Inflammatory macrophage treated with lipopolysaccharide for 1 hour (primary cell): ENCODE data around the gene BRICD5.

Experiments used
- DNase-seq, 2 donors: peaks; one replicate each; pipeline ENCODE4 v3.0.0-alpha.2; 2020 to 2022

Gene BRICD5

GRCh38 chr16:2196981-2197511, 13.6 kb downstream of the BRICD5 start:
- DNase-seq = no peak

GRCh38 chr16:2196162-2196980, 14.3 kb downstream of the BRICD5 start, which contains the start of gene CASKIN1:
TSS of gene CASKIN1 (minus strand) at chr16:2196605. CDS start at chr16:2196432, 173 bp downstream.
- peak in 1 of 2 donors; percentile 22 for DNase-seq

GRCh38 chr16:2195322-2196161, 15.1 kb downstream of the BRICD5 start:
- no peak for DNase-seq

DNA sequence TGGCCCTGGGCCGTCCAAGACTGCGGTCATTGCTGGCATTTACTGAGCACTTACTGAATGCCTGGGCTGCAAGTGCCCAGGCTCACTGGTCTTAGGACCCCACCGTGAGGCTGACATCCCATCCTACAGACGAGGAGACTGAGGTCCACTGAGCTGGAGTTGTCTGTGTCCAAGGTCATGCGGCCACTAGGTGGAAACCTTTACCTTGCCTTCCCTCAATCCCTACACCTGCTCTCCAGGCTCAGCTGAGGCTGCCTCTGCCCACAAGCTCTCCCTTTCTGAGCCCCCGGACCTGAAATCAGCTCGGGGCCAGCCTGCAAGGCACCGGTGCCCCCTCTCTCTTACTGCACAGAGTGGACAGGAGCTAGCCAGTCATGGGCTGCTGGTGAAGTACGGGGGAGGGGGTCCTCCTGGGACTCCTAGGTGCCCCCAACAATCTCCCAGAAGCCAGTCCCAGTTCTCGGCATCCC, 15.8 kb downstream of the BRICD5 start:
- DNase-seq = no peak

DNA sequence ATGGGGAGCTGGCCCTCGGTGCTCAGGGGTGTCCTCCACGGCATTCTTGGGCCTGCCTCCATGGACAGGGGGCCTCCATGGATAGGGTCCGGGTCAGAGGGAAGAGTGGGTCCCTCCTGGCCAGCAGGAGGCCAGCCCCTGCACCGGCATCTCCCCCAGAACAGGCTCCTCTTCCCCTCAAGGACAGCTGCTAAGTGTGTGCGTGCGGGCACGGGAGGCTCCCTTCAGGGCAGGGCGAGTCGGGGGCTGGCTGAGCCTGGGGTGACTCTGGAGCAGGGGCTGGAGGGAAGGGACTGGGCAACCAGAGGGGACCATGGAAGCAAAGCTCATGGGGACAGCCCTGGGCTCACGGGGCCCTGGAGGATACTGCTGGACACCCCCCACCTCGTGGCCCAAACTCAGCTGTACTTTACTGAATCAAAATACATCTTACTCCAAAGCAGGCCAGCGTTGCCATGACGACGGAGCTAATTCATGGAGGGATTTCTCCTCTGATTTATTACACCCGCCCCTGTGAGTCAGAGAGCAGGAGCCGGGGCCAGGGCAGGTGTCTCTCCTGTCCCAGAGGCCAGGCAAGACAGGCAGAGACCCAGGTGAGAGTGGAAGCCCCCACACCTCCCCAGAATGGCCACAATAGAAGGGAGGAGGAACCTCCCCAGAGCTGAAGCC, 16.4 kb downstream of the BRICD5 start:
- no peak for DNase-seq

DNA sequence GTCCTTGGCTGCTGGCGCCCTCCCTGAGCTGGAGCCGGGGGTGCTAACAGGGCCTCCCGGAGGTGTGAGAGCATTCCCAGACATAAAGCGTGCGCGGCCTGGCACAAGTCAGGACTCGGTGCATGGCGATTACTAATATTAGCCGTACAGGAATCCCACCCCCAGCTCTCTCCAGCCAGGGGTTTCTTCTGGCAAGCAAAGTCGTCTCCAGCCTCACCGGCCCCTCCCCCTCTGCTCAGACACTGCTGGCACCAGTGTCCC, 19.3 kb downstream of the BRICD5 start:
- no peak for DNase-seq

DNA sequence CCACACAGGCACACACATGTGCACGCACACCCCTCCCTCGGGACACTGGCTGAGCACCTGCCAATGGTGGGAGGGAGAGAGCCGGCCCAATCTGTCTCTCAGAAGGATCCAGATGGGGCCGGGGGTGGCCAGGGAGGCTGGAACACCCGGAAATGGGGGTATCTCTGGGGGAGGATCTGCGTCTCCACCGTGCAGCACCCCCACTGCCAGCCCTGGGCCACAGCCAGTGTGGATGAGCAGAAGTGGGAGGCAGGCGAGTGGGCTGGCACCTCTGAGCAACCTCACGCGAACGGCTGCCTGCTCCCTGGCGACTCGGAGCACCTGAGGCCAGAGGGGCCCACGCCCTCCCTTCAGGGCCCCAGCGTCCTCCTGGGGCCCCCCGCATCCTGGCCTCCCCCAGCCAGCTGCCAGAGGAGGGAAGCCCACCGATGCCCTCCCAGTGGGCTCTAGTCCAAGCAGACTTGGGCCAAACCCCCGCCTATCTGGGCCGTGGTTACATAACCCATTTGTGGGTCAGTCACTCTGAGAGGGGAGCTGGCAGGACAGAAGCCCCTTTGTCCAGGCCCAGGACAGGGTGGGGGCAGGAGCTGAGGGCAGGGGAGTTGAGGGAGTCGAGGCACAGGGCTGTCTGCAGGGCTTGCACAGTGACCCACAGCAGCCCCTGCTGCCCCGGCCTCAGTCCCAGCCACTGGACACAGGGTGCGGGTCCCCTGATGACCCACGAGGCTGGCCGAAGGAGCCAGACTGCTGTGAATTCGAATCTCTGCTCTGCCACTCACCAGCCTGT, 19.8 kb downstream of the BRICD5 start:
- DNase-seq = no peak

DNA sequence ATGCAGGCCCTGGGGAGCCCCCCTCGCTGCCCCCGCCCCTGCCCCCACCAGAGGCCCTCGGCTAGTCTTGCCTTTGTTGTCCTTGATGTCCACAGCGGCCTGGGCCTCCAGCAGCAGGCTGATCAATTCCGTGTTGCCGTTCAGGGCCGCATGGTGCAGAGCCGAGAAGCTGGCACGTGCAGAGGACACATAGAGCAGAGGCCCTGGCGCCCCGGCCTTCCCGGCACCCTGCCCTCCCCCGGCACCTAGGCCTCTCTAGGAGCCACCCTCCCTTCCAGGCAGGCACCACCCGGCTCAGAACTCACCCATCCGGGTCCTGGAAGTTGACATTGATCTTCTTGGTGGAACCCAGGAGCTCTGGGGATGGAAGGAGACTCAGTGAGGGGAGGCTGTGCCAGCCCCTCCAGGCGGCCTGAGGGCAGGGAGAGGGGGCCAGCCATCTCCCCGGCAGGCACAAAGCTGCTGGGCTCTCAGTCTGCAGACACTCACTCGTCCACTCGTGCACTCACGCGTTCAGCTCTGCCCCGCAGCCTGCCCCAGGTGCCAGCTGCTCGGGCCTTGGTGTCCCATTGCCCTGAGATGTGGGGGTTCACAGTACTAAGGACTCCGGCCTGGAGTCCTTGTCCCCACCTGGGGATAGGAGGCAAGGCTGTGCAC, 20.5 kb downstream of the BRICD5 start:
- DNase-seq = no peak

GRCh38 chr16:2189252-2189893, 21.3 kb downstream of the BRICD5 start:
- no peak for DNase-seq

DNA sequence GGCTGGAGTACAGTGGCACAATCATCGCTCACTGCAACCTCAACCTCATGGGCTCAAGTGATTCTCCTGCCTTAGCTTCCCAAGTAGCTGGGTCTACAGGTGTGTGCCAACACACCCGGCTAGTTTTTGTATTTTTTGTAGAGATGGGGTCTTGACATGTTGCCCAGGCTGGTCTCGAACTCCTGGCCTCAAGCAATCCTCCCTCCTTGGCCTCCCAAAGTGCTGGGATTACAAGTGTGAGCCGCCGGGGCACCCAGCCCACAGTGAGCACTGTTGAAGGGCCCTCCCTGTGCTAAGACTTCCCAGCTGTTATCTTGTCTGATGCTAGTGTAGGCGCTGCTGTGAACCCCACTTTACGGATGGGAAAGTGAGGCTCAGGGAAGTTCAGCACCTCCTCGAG, 22.3 kb downstream of the BRICD5 start:
- DNase-seq = no peak

DNA sequence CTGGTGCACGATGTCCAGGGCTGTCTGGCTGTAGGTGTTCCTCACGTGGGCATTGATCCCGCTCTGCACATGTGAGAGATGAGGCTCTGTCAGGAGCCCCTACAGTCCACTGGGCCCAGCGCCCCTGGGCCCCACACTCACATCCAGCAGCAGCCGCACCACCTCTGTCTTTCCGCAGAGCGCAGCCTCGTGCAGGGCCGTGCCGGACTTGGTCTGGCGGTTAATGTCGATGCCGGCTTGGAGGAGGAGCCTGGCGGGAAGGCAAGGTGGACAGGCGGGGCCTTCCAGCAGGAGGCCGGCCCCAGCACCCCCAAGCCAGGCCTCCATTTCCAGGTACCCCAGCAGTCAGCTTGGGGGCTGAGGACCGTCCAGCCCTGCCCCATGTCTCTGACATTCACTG, 23.5 kb downstream of the BRICD5 start:
- no peak for DNase-seq

GRCh38 chr16:2186505-2186904, 24.2 kb downstream of the BRICD5 start:
- DNase-seq = no peak

DNA sequence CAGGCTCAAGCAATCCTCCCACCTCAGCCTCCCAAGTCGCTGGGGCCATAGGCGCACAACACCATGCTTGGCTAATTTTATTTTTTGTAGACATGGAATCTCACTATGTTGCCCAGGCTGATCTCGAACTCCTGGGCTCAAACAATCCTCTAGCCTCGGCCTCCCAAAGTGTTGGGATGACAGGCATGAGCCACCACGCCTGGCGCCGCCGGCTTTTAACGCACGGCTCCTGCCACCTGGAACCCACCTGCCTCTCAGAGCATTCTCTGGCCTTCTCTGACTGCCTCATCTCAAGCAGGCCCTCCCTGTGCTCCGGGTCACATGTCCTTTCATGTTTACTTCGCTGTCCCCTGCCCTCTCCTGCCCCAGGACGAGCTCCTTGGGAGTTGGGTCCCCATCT, 24.6 kb downstream of the BRICD5 start:
- no peak for DNase-seq

DNA sequence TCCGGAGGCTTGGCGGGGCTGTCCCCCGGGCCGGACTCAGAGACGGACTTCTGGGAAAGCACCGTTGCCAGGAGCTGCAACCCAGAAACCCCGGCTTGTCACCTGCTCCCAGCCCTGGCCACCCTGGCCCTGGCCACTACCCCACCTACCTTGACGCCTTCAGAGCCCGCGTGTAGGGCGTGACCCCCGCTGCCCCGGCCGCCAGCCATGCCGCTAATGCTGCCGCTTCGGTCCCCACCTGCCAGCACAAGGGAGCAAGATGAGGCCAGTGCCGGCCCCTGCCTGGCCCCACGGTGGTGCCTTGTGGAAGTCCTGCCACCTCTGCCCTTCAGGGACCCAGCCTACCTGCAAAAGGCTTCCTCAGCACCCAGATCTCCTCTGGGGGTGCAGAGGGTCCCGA, 25.7 kb downstream of the BRICD5 start:
- DNase-seq = no peak

GRCh38 chr16:2184346-2184745, 26.3 kb downstream of the BRICD5 start:
- no peak for DNase-seq

GRCh38 chr16:2183671-2184070, 27.0 kb downstream of the BRICD5 start:
- no peak for DNase-seq

GRCh38 chr16:2181952-2182351, 28.7 kb downstream of the BRICD5 start:
- DNase-seq = no peak

DNA sequence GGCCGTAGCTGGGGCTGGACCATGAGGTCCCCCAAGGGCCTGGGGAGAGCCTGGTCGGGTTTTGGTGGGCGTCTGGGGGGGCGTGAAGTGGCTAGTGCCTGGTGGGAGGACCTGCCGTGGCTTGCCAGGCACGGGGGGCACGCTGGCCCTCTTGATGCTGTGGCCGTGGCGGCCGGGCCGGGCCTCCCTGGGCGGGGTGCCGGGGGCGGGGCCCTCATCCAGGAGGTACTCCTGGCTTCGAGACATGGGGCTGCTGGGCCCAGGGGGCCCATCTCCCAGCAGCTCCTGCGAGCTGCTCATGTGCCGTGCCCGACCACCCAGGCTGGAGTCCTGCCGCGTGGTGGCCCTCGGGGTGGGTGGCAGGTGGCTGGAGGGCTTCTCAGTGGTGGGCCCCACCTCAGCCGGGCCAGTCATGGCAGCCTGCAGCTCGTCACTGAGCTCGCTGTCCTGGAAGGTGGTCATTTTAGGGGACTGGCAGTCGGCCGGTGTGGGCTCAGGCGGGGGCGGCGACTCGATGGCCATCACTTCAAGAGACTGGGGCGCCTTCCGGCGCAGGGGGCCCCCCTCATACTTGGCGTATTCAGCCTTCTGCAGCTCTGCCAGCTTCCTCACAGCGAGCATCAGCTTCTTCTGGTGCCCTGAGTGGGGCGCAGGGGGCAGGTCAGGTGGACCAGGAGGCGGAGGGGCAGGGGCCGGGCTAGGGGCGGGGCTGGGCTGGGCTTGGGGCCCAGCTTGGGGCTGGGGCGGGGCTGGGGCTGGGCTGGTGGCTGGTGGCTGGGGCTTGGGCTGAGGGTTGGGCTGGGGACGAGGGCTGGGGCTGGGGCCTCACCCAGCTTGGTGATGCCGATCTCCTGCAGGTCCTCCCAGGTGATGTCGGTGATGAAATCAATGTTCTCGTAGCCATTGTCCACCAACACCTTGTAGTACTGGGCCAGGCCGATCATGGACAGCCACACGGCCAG, 29.4 kb downstream of the BRICD5 start:
- no peak for DNase-seq

- no peak for DNase-seq
Observed at GRCh38 chr16:2180461-2180860, 30.2 kb downstream of the BRICD5 start.

DNA sequence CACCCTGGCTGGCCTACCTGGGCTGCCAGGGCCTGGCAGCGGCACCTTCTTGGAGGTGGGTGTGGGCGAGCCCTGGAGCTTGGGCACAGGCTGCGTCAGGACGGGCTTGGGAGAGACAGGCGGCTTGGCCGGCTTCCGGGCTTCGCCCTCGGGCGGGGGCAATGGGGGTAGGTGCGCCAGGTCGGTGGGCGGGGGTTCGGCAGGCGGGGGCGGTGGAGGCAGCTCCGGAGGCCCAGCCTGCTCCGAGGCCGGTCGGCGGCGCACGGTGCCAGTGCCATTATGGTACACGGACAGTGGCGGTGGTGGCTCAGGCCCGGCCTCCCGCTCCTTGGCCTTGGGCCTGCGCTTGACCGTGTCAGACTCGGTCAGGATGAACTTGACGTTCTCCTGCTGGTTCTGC, 31.1 kb downstream of the BRICD5 start:
- DNase-seq = no peak
